ENCODE results near the gene PRELID3B.

PRELID3B gene

DNA sequence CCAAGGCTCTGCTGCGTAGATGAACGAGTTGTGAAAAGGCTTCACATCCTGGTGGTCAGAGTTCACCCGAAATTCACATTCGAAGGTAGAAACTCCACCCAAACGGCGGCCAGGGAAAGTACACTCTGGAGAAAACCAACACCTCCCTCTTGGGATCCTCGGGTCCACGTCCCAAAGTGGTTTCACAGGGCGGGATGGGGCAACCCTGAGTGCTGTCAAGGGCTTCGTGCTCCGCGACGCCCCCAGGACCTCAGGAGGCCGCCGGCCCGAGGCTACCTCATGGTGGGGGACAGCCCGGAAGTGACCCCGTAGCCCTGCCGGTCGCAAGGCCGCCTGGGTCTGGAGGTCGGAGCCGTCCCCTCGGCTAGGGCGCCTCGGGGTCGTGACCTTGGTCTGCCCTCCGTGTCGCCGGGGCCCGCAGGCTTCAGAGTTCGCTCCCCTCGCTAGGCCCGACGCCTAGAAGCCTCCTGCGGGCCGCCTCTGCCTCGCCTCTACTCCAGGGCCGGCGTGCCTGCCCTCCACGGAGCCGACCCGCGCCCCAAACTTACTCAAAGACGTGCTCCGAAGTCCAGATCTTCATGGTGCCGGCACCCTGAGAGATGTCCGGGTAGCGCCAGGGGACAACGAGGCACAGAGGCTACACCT lies at the start of gene PRELID3B:
TSS of gene PRELID3B (minus strand) at position 636 of the 645 bp plus-strand sequence. CDS start at position 580, 56 bp downstream.
- no peak for DNase-seq

- peak; percentile 79 for DNase-seq
Observed at GRCh38 chr20:59087829-59088433, 45.3 kb upstream of the PRELID3B start.

GRCh38 chr20:59086923-59087322 lies 44.3 kb upstream of the PRELID3B start:
- no peak for DNase-seq

GRCh38 chr20:59084041-59084850 lies 41.7 kb upstream of the PRELID3B start:
- DNase-seq, result peak; percentile 38

DNA sequence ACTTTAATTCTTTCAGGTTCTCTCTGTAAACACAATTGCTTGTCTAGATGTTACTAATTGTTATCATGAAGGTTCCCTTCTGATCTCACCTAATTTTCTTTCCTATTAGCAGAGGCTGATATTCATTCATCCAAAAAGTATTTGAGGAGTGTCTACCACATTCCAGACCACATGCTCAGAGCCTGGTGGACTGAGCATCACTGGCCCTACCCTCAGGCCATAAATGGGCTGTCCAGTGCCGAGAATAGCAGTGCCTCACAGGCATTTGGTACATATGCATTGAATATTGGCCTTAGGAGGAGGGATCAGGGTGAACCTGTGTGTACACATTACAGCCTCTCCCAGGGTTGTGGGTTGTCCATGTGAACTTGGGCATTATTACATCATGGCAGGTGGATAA lies 40.4 kb upstream of the PRELID3B start:
- no peak for DNase-seq

DNA sequence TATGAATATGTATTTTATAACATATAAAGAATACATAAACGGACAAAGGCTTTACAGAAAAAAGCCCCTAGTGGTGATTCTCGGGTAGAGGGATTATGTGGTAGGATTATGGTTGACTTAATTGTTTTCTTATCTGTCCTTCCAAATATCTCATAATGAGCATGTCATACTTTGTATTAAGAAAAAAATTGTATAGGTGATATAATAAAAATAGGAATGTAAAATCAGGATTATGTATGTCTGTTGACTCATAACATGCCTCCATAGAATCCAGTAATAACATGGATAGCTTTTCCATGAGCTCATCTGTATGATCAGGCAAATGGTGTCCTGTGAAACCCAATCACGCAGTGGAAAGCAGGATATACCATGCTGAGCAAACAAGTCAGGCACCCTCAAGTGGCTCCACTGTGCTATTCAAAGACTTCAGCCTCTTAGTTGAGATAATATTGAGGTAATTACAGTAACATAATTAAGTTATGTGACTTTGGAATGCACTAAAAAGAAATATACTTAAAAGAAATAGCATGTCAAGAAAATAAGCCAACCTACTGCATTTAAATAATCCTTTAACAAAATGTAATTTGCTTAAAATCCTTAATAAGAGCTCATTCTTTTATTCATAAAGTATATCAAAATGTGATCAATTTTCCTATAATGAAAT lies 39.6 kb upstream of the PRELID3B start:
- no peak for DNase-seq

- no peak for DNase-seq
Observed at GRCh38 chr20:59081036-59081435, 38.5 kb upstream of the PRELID3B start.

DNA sequence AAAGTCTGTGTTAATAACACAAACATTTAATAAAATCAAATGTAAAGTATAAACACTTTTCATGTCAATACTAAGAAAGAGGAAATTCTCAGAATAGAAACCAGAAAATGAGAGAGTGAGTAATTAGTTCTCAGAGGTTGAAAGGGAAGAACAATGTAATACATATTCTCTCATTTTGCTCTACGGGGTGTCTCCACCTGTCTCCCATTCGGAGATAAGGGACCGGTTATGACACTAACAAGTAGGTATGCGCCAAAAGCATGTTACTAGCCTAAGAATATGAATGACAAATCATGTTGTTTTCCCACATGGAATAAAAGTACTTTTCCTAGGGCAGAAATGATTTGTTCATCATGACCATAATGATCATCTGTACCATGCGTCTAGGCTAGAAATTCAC lies 35.6 kb upstream of the PRELID3B start:
- DNase-seq, result no peak

DNA sequence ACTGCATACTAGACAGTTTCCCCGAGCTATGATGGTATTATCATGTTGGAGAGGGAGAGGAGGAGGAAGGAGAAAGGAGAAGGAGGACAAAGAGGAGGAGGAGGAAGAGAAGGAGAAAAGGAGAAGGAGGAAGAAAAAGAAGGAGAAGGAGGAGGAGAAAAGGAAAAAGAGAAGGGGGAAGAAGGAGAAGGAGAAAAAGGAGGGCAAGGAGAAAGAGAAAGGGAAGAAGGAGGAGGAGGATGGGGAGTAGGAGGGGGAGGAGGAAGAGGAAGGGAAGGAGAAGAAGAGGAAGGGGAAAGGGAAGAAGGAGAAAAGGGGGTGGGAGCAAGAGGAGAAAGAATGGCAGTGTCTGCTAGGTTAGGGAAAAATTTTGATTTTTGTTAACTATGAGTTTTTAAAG lies 35.1 kb upstream of the PRELID3B start:
- DNase-seq, result no peak

GRCh38 chr20:59075934-59076508 lies 33.4 kb upstream of the PRELID3B start:
- no peak for DNase-seq

GRCh38 chr20:59074456-59074855 lies 31.9 kb upstream of the PRELID3B start:
- no peak for DNase-seq

DNA sequence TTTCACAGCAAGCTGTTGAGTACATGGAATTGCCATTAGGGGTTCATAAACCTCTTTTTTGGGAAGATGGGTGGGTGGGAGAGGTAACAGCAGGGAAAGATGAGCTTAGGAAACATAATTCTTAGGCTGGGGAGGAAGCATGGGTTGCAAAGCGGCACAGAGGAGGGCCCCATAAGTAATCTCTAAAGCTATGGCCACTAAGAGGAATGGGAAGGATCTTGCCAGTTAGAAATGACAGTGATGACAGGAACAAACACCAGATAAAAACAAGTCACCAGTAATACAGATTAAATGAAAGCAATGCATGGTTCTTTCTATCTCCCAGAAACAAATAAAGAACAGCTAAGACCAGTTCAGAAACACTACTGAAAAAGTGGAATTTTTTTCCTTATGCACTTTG lies 31.0 kb upstream of the PRELID3B start:
- DNase-seq, result no peak

DNA sequence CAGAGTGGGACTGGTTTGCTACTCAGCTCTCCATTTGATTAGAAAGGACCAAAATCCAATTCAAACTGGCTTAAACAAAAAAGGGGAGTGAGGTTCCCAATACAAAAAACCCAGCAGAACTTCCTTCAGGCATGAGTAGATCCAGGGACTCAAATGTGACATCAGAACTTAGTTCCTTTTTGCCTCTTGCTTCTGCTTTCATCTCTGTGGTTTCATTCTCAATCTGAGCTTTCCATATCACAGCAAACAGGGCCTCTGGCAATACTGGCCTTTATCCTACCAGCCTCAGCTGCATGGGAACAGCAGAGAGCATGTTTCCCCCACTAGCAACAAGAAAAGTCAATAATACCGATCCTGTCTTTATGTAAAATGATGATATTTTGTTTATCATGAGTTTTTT lies 28.6 kb upstream of the PRELID3B start:
- DNase-seq, result no peak

- no peak for DNase-seq
Observed at GRCh38 chr20:59069026-59069425, 26.4 kb upstream of the PRELID3B start.

- DNase-seq, result no peak
Observed at GRCh38 chr20:59068534-59068933, 25.9 kb upstream of the PRELID3B start.

GRCh38 chr20:59064214-59064722 lies 21.7 kb upstream of the PRELID3B start:
- DNase-seq, result peak; percentile 96

DNA sequence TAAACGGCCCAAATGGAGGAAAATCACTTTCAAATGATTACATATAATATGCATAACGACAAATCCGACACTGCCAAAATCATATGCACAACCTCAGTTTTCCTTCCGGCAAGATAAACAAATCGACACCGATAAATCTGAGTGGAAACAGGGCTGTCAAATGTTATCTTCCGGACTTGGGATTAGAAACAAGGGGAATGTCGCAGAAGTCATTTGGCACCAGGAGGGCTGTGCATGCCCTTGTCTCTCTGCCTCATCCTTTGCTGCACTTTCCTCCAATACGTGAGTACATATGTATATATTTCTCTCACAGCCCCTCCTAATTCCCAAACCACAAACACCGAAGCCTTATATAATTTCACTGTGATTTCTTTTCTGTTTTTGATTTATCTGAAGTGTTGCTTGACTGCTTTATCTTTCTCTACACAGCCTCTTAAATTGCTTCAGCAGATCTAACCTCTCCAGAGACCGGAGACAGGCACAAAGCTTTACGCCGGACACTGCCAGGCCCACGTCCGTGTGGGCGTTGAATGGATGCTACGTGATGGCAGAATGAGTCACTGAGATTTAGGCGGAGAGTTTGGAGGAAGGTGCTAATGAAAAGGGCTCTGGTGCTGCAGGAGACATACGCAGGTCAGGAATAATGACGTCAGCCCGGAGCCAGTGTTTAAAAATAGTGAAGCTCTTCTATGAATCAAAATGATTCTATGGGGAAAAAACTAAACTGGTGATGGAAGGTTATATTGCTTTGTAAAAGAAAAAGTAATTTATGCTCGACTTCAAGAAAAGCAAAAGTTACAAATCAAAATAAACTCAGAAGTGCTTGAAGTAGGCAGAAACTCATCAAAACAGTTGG lies 21.0 kb upstream of the PRELID3B start:
- no peak for DNase-seq

DNA sequence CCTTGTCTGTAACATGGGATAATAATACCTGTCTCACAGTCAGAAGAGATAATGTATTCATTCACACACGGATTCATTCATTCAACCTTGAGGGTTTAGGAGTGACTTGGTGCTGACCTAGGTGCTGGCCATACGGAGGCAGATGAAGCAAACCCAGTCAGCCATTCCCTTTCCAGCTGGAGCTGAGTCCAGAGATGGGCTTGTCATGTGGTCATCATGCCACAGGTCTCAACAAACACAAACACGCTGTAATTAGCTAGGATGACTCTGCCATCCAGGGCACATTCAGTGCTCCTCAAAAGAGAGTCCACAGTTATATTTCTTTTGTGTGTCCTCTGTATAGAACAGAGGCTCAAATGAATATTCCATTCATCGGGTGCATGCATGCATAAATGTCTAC lies 19.5 kb upstream of the PRELID3B start:
- no peak for DNase-seq

- no peak for DNase-seq
Observed at GRCh38 chr20:59055302-59055701, 12.7 kb upstream of the PRELID3B start.

DNA sequence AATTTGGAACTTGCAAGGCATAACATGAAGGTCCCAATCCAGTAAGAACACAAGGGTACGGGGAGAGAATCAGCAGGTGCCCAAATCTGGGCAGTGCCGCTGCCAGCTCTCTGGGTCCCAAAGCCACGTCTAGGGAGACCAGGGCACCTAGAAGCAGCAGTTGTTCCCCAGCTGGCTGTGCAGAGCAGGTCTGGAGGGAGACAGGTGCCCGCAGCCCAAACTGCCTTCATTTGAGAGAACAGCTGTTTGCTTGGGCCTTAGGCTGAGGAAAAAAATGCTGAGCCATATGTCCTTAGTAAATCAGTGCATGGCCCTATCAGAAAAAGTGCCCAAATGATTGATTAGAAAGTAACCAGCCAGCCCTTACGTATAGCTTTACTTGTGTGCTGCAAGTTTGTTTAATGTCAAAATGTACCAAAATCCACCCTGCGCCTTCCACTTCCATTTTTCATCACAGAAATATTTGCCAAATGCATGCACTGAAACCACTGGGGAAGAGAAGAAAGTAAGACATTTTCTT lies 9.1 kb upstream of the PRELID3B start:
- no peak for DNase-seq

- no peak for DNase-seq
Observed at GRCh38 chr20:59050437-59050836, 7.9 kb upstream of the PRELID3B start.

DNA sequence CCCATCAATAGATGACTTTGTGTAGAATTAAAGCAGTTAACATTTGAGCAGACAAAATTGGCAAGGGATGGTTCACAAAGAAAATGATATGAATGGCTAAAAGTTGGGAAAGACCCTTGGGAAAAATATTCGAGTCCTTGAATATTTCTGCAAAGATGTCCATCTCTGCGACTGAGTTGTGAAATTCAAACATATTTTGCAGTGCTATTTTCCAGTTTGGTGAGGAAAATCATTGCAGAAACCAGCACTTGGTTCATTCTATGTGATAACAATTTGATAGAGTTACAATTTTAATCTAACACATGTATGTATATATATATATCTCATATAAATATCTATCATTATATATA lies 6.1 kb upstream of the PRELID3B start:
- no peak for DNase-seq

Data from NCI-H1105 (cell line).